A549 (cell line): ENCODE measurements around the gene TCEAL1. TPM values are rescaled to one million over a fixed set of nuclear protein-coding genes. Genes with fewer than 3 reads are reported as not detected.

ENCODE experiments used
- ATAC-seq, 2 experiments: fragments of 200-7000 bp in 1 of 2; fragments of >200 bp in 1 of 2; cut with Nextera tagmentation in 1 of 2; cut with Tn5 transposase in 1 of 2; 3 replicates each; pipeline versions ENCODE4 v1.8.0 to v1.9.1; 2018 to 2020; ENCODE audit warnings: mild to moderate bottlenecking in 1 of 2, moderate library complexity in 1 of 2
- CTCF ChIA-PET: fragments of 300-600 bp; sonication (Branson Sonifier 250); formaldehyde crosslinking; extraction: SDS; loops from one replicate; lab custom pipeline; 2021; ENCODE audit warnings: antibody characterized with exemption, inconsistent platforms; lab: Yijun Ruan, JAX
- POLR2A ChIA-PET: fragments of 350-600 bp; formaldehyde crosslinking; extraction: SDS; loops from one replicate; lab custom pipeline; 2021; ENCODE audit warnings: antibody characterized with exemption, inconsistent platforms; lab: Yijun Ruan, JAX
- DNase-seq, 2 experiments: peaks; one replicate each; pipeline versions ENCODE4 v3.0.0 to v3.0.0-alpha.2; 2011 to 2016; ENCODE audit warnings: low read depth in 1 of 2, low spot score in 1 of 2
- FAIRE-seq: peaks from 2 replicates; lab custom pipeline; 2011; peaks lifted over from hg19 to GRCh38; lab: Jason Lieb, UNC
- H3K27ac ChIP-seq, 2 experiments: fragments of >200 bp; sonication (Bioruptor Twin); formaldehyde crosslinking; 3 replicates each; pipeline ENCODE4 v1.5.1; 2016 to 2017
- H3K4me1 ChIP-seq: fragments of >200 bp; sonication (Bioruptor Twin); formaldehyde crosslinking; 3 replicates; pipeline ENCODE4 v1.6.1; 2016
- H3K4me2 ChIP-seq: fragments of >200 bp; sonication (Bioruptor Twin); formaldehyde crosslinking; 3 replicates; pipeline ENCODE4 v1.6.1; 2016
- H3K4me3 ChIP-seq: fragments of >200 bp; sonication (Bioruptor Twin); formaldehyde crosslinking; 3 replicates; pipeline ENCODE4 v1.5.1; 2016
- H3K9me3 ChIP-seq: fragments of >200 bp; sonication (Bioruptor Twin); formaldehyde crosslinking; 3 replicates; pipeline ENCODE4 v1.6.1; 2016
- CBX2 ChIP-seq: fragments of 200-600 bp; sonication (generic); IDR thresholded peaks from 2 replicates; pipeline ENCODE4 v1.6.1; 2016; ENCODE audit warnings: low read depth, mild to moderate bottlenecking, borderline replicate concordance
- EHMT2 ChIP-seq: fragments of 200-600 bp; sonication (generic); IDR thresholded peaks from 2 replicates; pipeline ENCODE4 v1.6.1; 2016; ENCODE audit warnings: antibody characterized with exemption, low read depth, mild to moderate bottlenecking, moderate library complexity
- FOSB ChIP-seq: fragments of 250-450 bp; sonication (Bioruptor Pico); IDR thresholded peaks from 2 replicates; pipeline ENCODE4 v1.5.0; 2020; ENCODE audit warnings: mild to moderate bottlenecking, moderate library complexity
- GATA3 ChIP-seq: IDR thresholded peaks from 2 replicates; pipeline ENCODE4 v1.6.1; 2012; ENCODE audit warnings: borderline replicate concordance
- HEYL ChIP-seq: fragments of 250-450 bp; sonication (Bioruptor Pico); IDR thresholded peaks from 2 replicates; pipeline ENCODE4 v1.8.0; 2021; ENCODE audit warnings: mild to moderate bottlenecking, moderate library complexity
- HOXB13 ChIP-seq: fragments of 250-450 bp; sonication (Bioruptor Pico); IDR thresholded peaks from 2 replicates; pipeline ENCODE4 v1.5.0; 2020; ENCODE audit warnings: low read depth, mild to moderate bottlenecking, moderate library complexity
- MAX ChIP-seq: IDR thresholded peaks from 2 replicates; pipeline ENCODE4 v1.6.1; 2012
- NFE2L2 ChIP-seq: fragments of 150-350 bp; conservative IDR thresholded peaks from 2 replicates; pipeline ENCODE4 v1.6.1; 2014; ENCODE audit warnings: low read length
- NPAS2 ChIP-seq: fragments of 250-450 bp; sonication (Bioruptor Pico); IDR thresholded peaks from 2 replicates; pipeline ENCODE4 v1.8.0; 2022; ENCODE audit warnings: mild to moderate bottlenecking, moderate library complexity, borderline replicate concordance
- POLR2A ChIP-seq: IDR thresholded peaks from 2 replicates; pipeline ENCODE4 v1.6.1; 2012; ENCODE audit warnings: mild to moderate bottlenecking, low read length
- POLR2AphosphoS2 ChIP-seq: conservative IDR thresholded peaks from 2 replicates; pipeline ENCODE4 v1.6.1; 2012; ENCODE audit warnings: low read length, improper control_type of control experiment, inconsistent platforms
- RAD21 ChIP-seq, 2 experiments: fragments of >200 bp in 1 of 2; sonication (Bioruptor Twin) in 1 of 2; formaldehyde crosslinking in 1 of 2; IDR thresholded peaks in 1 of 2; conservative IDR thresholded peaks in 1 of 2; 2 replicates in 1 of 2; 3 replicates in 1 of 2; pipeline ENCODE4 v1.6.1; 2012 to 2018; ENCODE audit warnings: inconsistent platforms in 1 of 2
- RARB ChIP-seq: fragments of 250-450 bp; sonication (Bioruptor Pico); IDR thresholded peaks from 2 replicates; pipeline ENCODE4 v1.8.0; 2021; ENCODE audit warnings: mild to moderate bottlenecking, moderate library complexity
- RCOR1 ChIP-seq: fragments of 150-350 bp; IDR thresholded peaks from 2 replicates; pipeline ENCODE4 v1.6.1; 2014; ENCODE audit warnings: antibody characterized with exemption, low read length, low read depth
- RFX5 ChIP-seq: fragments of 450-650 bp; IDR thresholded peaks from 2 replicates; pipeline ENCODE4 v1.7.1; 2014; ENCODE audit warnings: antibody characterized with exemption, mild to moderate bottlenecking, moderate library complexity
- RNF2 ChIP-seq: fragments of 200-600 bp; sonication (generic); IDR thresholded peaks from 2 replicates; pipeline ENCODE4 v1.6.1; 2016; ENCODE audit warnings: low read depth, mild to moderate bottlenecking, antibody characterized with exemption, moderate library complexity, borderline replicate concordance
- TP53 ChIP-seq: fragments of 250-450 bp; sonication (Bioruptor Pico); IDR thresholded peaks from 2 replicates; pipeline ENCODE4 v1.5.0; 2021; ENCODE audit warnings: mild to moderate bottlenecking, moderate library complexity
- USF2 ChIP-seq: fragments of 450-650 bp; IDR thresholded peaks from 2 replicates; pipeline ENCODE4 v1.6.1; 2014; ENCODE audit warnings: antibody characterized with exemption
- ZFP36 ChIP-seq: fragments of 450-650 bp; IDR thresholded peaks from 2 replicates; pipeline ENCODE4 v1.6.1; 2014; ENCODE audit warnings: borderline replicate concordance; ENCODE audit not compliant: partially characterized antibody
- ZSCAN20 ChIP-seq: fragments of 250-450 bp; sonication (Bioruptor Pico); IDR thresholded peaks from 2 replicates; pipeline ENCODE4 v1.8.0; 2022; ENCODE audit warnings: mild to moderate bottlenecking, moderate library complexity
- WGBS: methylation state at CpG from one replicate; pipeline ENCODE4 v1.1.6; 2017; ENCODE audit errors: missing lambda C conversion rate; 5-methylcytosine and 5-hydroxymethylcytosine counted together
- polyA plus RNA-seq, 4 experiments: library from polyadenylated mRNA; depleted of rRNA in 3 of 4; stranded (reverse); fragments of >200 nt; fragmentation: RNase III in 1 of 4; extraction: RNeasy Plus Mini Kit Qiagen cat#74134 plus additional on column Dnase treatment in 1 of 4; gene quantifications; 2 replicates in 3 of 4; 3 replicates in 1 of 4; pipeline ENCODE4 v1.2.3, GENCODE V29; 2011 to 2017

Gene TCEAL1
- polyA plus RNA-seq, 2 of the 4 experiments (the other 2 are of a cell fraction), result 40.7 to 42.1 TPM

GRCh38 chrX:103610282-103610681, 18.5 kb upstream of the TCEAL1 start:
- 90% methylated on average over 1 of the region's 1 CpG for WGBS
- ChIA-PET CTCF (interaction anchor here (1.0 kb wide), 1 partner anchor 20 kb away, joined by 5 read pairs; no protein-coding TSS in a partner anchor), POLR2A (no interaction called here)
- DNase-seq (no peak), FAIRE-seq (peak; percentile 13), ATAC-seq (no peak)
- TF ChIP-seq EHMT2 (no peak), RCOR1 (no peak), HEYL (CRISPR knock-in tag) (no peak), RNF2 (no peak), USF2 (no peak), NFE2L2 (no peak), POLR2AphosphoS2 (no peak), GATA3 (no peak), ZFP36 (no peak), HOXB13 (CRISPR knock-in tag) (no peak), CBX2 (no peak), MAX (no peak)
- Histone ChIP-seq H3K27ac (no peak overlapping the region), H3K4me2 (no peak overlapping the region), H3K4me3 (no peak overlapping the region), H3K9me3 (no peaks in the 10 kb centered on the region), H3K4me1 (peaks cover 10% of the 10 kb centered on the region; the same call in 1 of the 3 replicates)

GRCh38 chrX:103613362-103613890, 15.3 kb upstream of the TCEAL1 start:
- H3K4me2 ChIP-seq, result no peak overlapping the region
- TF ChIP-seq ZFP36 (no peak), TP53 (no peak), RARB (CRISPR knock-in tag) (no peak), POLR2A (no peak), NFE2L2 (no peak), FOSB (CRISPR knock-in tag) (no peak), ZSCAN20 (CRISPR knock-in tag) (no peak), RAD21 (conservative IDR thresholded peaks at IDR 0.05 in 1 of 2, IDR thresholded peaks at IDR 0.05 in 1 of 2) (no peak)
- 69% methylated on average over 1 of the region's 1 CpG for WGBS
- no peaks in the 10 kb centered on the region for H3K9me3 ChIP-seq
- POLR2A ChIA-PET, result interaction anchor here (0.5 kb wide), 1 partner anchor 74 kb away, joined by 4 read pairs; no protein-coding TSS in a partner anchor
- CTCF ChIA-PET, result no interaction called here
- peaks cover 9% of the 10 kb centered on the region; the same call in 1 of the 3 replicates for H3K4me1 ChIP-seq
- no peak for DNase-seq
- no peak for ATAC-seq
- no peak overlapping the region for H3K4me3 ChIP-seq
- peak; percentile 59 for FAIRE-seq
- H3K27ac ChIP-seq, result no peak overlapping the region

- ChIA-PET POLR2A (interaction anchor here (1.0 kb wide), 1 partner anchor 15 kb away, joined by 3 read pairs; no protein-coding TSS in a partner anchor), CTCF (interaction anchor here (0.9 kb wide), 1 partner anchor 15 kb away, joined by 4 read pairs; no protein-coding TSS in a partner anchor)
- FAIRE-seq (peak; percentile 13), ATAC-seq (no peak), DNase-seq (no peak)
- no peaks in the 10 kb centered on the region for H3K9me3 ChIP-seq
- H3K4me2 ChIP-seq, result peak overlapping the region; percentile 32; the same call in 2 of the 3 replicates
- H3K4me3 ChIP-seq, result no peak overlapping the region
- no peak overlapping the region for H3K27ac ChIP-seq
- H3K4me1 ChIP-seq, result peaks cover 9% of the 10 kb centered on the region; the same call in 1 of the 3 replicates
- TF ChIP-seq NPAS2 (CRISPR knock-in tag) (no peak), RFX5 (no peak)
- TF ChIP-seq, all 56 proteins: peak for 0
- WGBS, result 93% methylated on average over 1 of the region's 1 CpG
Observed at GRCh38 chrX:103614999-103615398, 13.8 kb upstream of the TCEAL1 start.
